Measurements from ENCODE around the gene PTGDR2.

Gene PTGDR2

GRCh38 chr11:60873533-60873932 lies 17.8 kb upstream of the PTGDR2 start:
- no peak for DNase-seq

DNA sequence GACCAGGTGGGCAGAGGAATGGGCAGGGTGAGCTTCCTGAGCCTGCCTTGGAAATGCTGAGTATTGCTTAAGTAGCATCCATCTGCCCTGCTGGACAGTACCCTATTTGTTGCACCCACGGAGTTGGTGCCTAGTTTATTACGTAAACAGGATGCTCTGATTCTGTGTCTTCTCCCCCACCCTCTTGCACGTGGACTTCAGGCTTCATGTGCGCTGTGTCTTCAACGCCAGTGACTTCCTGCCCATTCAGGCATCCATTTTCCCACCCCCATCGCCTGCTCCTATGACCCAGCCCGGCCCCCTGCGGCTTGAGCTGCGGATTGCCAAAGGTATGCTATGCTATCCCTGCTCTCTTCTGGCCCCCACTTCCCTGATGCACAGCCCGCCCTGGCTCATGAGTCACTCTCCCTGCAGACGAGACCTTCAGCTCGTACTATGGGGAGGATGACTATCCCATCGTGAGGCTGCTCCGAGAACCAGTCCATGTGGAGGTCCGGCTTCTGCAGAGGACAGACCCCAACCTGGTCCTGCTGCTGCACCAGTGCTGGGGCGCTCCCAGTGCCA lies 17.3 kb upstream of the PTGDR2 start:
- DNase-seq: peak; percentile 89

- DNase-seq: peak; percentile 70
These were observed 16.6 kb upstream of the PTGDR2 start for GRCh38 chr11:60872124-60872960.

DNA sequence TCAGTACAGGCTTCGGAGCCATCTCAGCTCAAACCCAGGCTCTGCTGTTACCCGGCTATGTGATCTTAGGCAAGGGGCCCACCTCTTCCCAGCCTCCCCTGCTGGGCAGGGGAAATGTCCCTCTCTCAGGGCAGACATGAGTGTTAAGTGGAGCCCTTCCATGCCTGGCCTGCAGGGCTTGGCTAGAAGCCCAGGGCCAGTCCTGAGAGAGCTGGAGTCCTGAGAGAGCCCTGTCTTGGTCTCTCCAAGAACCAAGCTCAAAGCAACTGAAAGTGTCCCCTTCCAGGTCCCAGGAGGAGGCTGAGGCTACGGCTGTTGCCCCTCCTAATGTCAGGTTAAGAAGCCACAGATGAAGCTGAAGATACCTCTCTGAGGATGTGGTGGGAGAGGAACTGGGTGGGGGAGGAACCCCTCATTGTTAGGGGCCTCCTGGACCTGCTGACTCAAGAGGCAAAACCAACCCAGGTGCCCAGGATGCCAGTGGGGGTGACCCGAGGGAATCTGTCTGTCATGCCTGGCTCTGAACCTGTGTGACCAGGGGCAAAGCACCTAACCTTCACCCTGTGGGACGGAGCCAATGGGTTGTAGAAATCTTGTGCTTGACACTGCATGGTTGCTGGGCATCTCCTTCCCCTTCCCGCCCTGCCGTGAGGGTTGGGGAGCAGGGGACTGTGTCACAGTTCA lies 15.8 kb upstream of the PTGDR2 start:
- peak; percentile 20 for DNase-seq

GRCh38 chr11:60870733-60871377 lies 15.1 kb upstream of the PTGDR2 start:
- DNase-seq: no peak

- no peak for DNase-seq
These were observed 14.5 kb upstream of the PTGDR2 start for GRCh38 chr11:60870276-60870675.

GRCh38 chr11:60869451-60869825 lies 13.7 kb upstream of the PTGDR2 start:
- DNase-seq: no peak

GRCh38 chr11:60868682-60869450 lies 13.1 kb upstream of the PTGDR2 start:
- DNase-seq: no peak

- no peak for DNase-seq
These were observed 12.3 kb upstream of the PTGDR2 start for GRCh38 chr11:60867871-60868681.

GRCh38 chr11:60866911-60867870 lies 11.4 kb upstream of the PTGDR2 start, which contains the start of gene ZP1:
Gene ZP1, plus strand, starts transcription at chr11:60867542. Its CDS starts 20 bp downstream, at chr11:60867562.
- no peak for DNase-seq

- no peak for DNase-seq
These were observed 9.2 kb upstream of the PTGDR2 start for GRCh38 chr11:60864856-60865513.

GRCh38 chr11:60863550-60864521 lies 8.1 kb upstream of the PTGDR2 start:
- DNase-seq: no peak

- no peak for DNase-seq
These were observed 6.4 kb upstream of the PTGDR2 start for GRCh38 chr11:60862171-60862570.

DNA sequence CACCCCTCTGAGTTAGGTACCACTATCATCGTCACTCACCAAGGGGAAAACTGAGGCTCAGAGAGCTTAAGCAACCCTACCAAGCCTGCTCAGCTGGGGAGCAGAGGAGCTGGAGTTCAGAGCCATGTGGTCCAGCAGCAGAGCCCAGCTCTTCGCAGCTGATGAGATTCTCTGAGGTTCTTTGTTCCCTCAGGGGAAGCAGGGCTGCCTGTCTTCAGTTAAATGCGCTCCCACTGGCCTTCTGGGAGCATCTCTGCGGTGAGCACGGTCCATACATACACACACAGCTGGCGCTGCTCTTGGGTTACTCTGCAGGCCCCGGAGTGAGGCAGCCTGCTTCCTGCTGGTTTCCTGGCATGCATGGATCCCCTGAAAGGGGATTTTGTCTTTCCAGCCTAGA lies 5.2 kb upstream of the PTGDR2 start:
- no peak for DNase-seq

DNA sequence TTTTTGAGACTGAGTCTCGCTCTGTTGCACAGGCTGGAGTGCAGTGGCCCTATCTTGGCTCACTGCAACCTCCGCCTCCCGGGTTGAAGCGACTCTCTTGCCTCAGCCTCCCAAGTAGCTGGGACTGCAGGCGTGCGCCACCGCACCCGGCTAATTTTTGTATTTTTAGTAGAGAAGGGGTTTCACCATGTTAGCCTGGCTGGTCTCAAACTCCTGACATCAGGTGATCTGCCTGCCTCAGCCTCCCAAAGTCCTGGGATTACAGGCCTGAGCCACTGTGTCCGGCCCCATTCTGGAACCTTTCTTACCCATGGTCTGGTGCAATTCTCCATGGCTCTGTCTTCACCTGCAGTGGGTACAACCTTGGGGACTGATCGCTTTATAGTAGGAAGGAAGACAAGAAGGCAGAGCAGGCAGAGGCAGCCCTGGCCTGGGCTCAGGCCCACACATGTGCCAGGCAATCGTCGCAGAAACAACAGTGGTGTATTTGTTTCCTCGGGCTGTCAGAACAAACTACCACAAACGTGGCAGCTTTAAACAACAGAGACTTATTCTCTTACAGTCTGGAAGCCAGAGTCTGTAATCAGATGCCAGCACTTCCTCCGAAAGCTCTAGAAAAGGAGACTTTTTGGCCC lies 4.0 kb upstream of the PTGDR2 start:
- DNase-seq: no peak

DNA sequence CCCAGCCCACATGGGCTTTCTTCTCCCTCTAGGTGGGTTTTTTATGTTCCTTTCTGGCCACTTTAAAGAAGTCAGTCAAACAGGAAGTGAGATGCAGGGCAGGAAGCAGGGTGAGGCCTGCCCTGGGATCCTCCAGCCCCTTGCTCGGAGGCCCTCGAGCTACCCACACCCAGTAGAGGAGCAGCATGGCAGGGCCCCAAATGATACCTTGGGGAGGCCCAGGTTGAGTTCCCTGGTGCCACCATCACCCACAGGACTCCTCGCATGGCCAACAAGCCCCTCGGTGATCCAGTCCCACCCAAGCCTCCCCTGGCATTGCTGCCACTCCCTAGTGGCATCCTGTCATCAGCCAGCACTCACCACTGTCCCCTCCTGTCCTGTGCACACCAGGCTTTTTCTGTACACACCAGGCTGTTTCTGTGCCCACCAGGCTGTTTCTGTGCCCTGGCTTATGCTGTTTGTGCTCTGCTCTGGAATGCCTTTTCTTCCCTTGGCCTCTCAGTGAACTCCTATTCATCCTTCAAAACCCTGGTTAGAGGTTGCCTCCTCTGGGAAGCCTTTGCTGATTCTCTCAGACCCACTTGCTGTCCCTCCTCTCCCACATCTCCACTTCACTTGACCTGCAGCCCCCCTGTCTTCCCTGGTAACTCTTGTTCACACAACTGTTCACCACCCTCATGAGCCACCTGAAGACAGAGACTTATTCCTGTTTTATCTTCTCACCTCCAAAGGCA lies 3.1 kb upstream of the PTGDR2 start:
- DNase-seq: no peak

DNA sequence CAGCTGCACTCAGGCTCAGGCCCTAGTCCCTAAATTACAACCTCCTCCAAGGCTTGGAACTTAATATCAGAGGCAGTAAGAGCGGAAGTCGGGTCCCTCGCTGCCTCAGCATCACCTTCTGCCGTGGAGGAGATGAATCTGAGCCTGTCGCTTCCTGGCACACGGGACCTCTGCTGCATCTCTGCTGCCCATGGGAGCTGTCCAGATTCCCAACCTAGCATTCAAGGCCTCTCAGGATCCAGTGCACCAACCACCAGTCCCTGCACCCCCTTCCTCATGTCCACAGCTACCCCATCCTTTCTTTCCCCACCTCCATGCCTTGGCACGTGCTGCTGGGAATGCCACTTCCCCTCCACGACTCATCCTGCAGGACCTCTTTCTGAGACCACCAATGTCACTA lies 2.5 kb upstream of the PTGDR2 start:
- no peak for DNase-seq
